Heart right ventricle (tissue), 16 donors: ENCODE measurements around the gene FAF1. TPM values are rescaled to one million over a fixed set of nuclear protein-coding genes. Genes with fewer than 3 reads are reported as not detected.

Source experiments
- ATAC-seq, 8 donors: fragments of 200-7000 bp; cut with Tn5 transposase; one replicate each; pipeline ENCODE4 v1.9.1; 2020; ENCODE audit warnings: mild to moderate bottlenecking in 8 of 8, moderate library complexity in 8 of 8, moderate number of reproducible peaks in 1 of 8
- DNase-seq, 2 donors: peaks; one replicate each; pipeline ENCODE4 v3.0.0-alpha.2; 2020
- H3K27ac ChIP-seq, 10 donors: fragments of 200-600 bp; sonication (generic) in 2 of 10; one replicate each; pipeline versions ENCODE4 v1.5.0 to v1.8.0; 2020 to 2022; ENCODE audit warnings: mild to moderate bottlenecking in 3 of 10
- H3K27me3 ChIP-seq, 7 donors: fragments of 200-600 bp; one replicate each; pipeline ENCODE4 v1.8.0; 2021 to 2022; ENCODE audit warnings: mild to moderate bottlenecking in 2 of 7
- H3K36me3 ChIP-seq, 9 donors: fragments of 200-600 bp; sonication (generic) in 1 of 9; one replicate each; pipeline versions ENCODE4 v1.5.0 to v1.8.0; 2020 to 2022; ENCODE audit warnings: mild to moderate bottlenecking in 2 of 9
- H3K4me1 ChIP-seq, 9 donors: fragments of 200-600 bp; sonication (generic) in 1 of 9; one replicate each; pipeline versions ENCODE4 v1.5.0 to v1.8.0; 2020 to 2022; ENCODE audit warnings: mild to moderate bottlenecking in 4 of 9
- H3K4me3 ChIP-seq, 10 donors: fragments of 200-600 bp; sonication (generic) in 2 of 10; one replicate each; pipeline versions ENCODE4 v1.5.0 to v1.8.0; 2020 to 2022; ENCODE audit warnings: mild to moderate bottlenecking in 7 of 10, moderate library complexity in 2 of 10
- H3K9me3 ChIP-seq, 11 donors: fragments of 200-600 bp in 10 of 11; sonication (generic) in 2 of 11; one replicate each; pipeline versions ENCODE4 v1.5.0 to v1.8.0; 2013 to 2022; ENCODE audit warnings: mild to moderate bottlenecking in 2 of 11, control low read depth in 1 of 11, moderate library complexity in 1 of 11
- WGBS, 2 donors: extraction: QIAGEN DNeasy Blood & Tissue Kit; methylation state at CpG; one replicate each; pipeline ENCODE4 v1.1.7; 2013; ENCODE audit warnings: inconsistent platforms in 1 of 2; 5-methylcytosine and 5-hydroxymethylcytosine counted together
- intact Hi-C, 10 donors: fragments of 100-400 bp; cut with DNase I; formaldehyde crosslinking; loops; one replicate each; pipeline versions ENCODE4 v1.11.1 to v1.14.2; 2022
- polyA plus RNA-seq, 2 donors: library from polyadenylated mRNA; stranded (reverse); fragments of 200-250 nt; gene quantifications; one replicate each; pipeline ENCODE4 v1.2.3, GENCODE V29; 2013
- total RNA-seq, 10 donors: library from RNA; stranded (reverse); fragmentation: NEBNext Ultra II Directional in 3 of 10; extraction: Animal tissue kit (Norgen Biotek cat#: 25700) in 3 of 10; gene quantifications; one replicate each; pipeline versions ENCODE4 v1.2.1 to v1.2.4, GENCODE V29; 2021 to 2023
- TF ChIP-seq, protein P1 (sequence below), 9 donors: fragments of 200-600 bp; sonication (generic) in 2 of 9; IDR thresholded peaks; one replicate each; pipeline versions ENCODE4 v1.5.0 to v1.8.0; 2021 to 2022; ENCODE audit warnings: antibody characterized with exemption in 9 of 9, mild to moderate bottlenecking in 5 of 9, moderate library complexity in 1 of 9
- donor health status: Arrhythmogenic right ventricular cardiomyopathy.
- donor health status: ischemic (EF 13 %, LVEDD 7.1; RV severe dilation, severe dysfunction).
- donor health status: healthy with polysubstance abuse.
- donor health status: DM: no; HTN: yes; CAD: no.
- donor health status: DM: no; HTN: no; CAD: no.
- donor health status: ischemic (EF 25% LVEDD 6.9; RV normal size, moderate dysfunction).
- donor health status: ischemic (EF 25% LVEDD 5.7; RV mildly dilated, moderate dysfunction).
- donor health status: healthy.
- donor health status: DM: yes; HTN: yes; CAD: no.
- donor health status: Ischemic cardiomyopathy.
- donor health status: ischemic (EF 35%, LVEDD 5.7; RV mildly dilated, moderate dysfunction).
- donor health status: nonischemic (EF 11% LVEDD 7.7; RV severe dilation, severe dysfunction).
- donor health status: DM: yes; HTN: yes; CAD: no.
- donor health status: PGD.
- donor health status: ischemic (EF 29% LVEDD 5.4; RV normal size, mild dysfunction).
- donor health status: nonischemic (EF 23%, LVEDD 6.1; RV moderate dilation, normal function).

Gene FAF1
- total and polyA plus RNA-seq, 12 donors, result 30.9 to 102 (median 88.9) TPM

DNA sequence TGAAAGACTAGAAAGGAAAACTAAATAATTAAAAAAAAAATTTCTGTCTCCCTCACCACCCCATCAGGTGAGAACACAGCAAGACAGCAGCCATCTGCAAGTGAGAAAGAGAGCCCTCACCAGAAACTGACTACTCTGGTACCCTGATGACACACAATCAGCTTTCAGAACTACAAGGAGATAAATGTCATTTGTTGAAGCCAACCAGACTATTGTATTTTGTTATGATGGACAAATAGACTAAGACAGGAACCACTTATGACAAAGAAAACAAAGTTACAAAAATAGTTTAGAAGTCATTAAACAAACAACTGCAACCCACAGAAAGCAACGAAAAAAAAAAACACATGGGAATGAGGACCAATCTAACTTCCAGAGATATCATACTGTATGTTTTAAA lies 98.3 kb downstream of the FAF1 start:
- ATAC-seq (no peak), DNase-seq (no peak)
- intact Hi-C loops, result no loop called here
- 50 to 59% methylated on average over 1 of the region's 1 CpG for WGBS, 2 donors
- Histone ChIP-seq H3K27ac (no peak overlapping the region), H3K4me3 (no peak overlapping the region), H3K36me3 (no peaks in the 10 kb centered on the region), H3K27me3 (no peaks in the 10 kb centered on the region), H3K4me1 (peaks cover 0 to 6% (median 0%) of the 10 kb centered on the region in 9 donors), H3K9me3 (peaks cover 0 to 54% (median 19%) of the 10 kb centered on the region in 11 donors)
- TF ChIP-seq, protein P1, sequence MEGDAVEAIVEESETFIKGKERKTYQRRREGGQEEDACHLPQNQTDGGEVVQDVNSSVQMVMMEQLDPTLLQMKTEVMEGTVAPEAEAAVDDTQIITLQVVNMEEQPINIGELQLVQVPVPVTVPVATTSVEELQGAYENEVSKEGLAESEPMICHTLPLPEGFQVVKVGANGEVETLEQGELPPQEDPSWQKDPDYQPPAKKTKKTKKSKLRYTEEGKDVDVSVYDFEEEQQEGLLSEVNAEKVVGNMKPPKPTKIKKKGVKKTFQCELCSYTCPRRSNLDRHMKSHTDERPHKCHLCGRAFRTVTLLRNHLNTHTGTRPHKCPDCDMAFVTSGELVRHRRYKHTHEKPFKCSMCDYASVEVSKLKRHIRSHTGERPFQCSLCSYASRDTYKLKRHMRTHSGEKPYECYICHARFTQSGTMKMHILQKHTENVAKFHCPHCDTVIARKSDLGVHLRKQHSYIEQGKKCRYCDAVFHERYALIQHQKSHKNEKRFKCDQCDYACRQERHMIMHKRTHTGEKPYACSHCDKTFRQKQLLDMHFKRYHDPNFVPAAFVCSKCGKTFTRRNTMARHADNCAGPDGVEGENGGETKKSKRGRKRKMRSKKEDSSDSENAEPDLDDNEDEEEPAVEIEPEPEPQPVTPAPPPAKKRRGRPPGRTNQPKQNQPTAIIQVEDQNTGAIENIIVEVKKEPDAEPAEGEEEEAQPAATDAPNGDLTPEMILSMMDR (IDR thresholded peaks at IDR 0.05), result no peak

DNA sequence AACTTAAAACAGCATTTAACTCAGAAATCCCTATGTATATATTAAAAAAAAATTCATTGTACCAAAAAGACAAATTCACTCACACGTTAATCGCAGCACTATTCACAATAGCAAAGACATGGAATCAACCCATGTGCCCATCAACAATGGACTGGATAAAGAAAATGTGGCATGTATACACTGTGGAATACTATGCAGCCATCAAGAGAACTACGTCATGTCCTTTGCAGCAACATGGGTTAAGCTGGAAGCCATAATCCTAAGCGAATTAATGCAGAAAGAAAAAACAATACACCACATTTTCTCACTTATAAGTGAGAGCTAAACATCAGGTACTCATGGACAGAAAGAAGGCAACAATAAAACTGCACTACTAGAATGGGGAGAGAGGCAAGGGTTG lies 99.4 kb downstream of the FAF1 start:
- Histone ChIP-seq H3K27ac (no peak overlapping the region), H3K36me3 (no peaks in the 10 kb centered on the region), H3K4me1 (peaks cover 0 to 6% (median 0%) of the 10 kb centered on the region in 9 donors), H3K27me3 (no peaks in the 10 kb centered on the region), H3K9me3 (peaks cover 0 to 43% (median 19%) of the 10 kb centered on the region in 11 donors), H3K4me3 (no peak overlapping the region)
- TF ChIP-seq, protein P1 (IDR thresholded peaks at IDR 0.05), result no peak
- 98% methylated on average over 4 of the region's 4 CpGs for WGBS, 2 donors
- DNase-seq (no peak), ATAC-seq (no peak)
- intact Hi-C loops, result no loop called here

DNA sequence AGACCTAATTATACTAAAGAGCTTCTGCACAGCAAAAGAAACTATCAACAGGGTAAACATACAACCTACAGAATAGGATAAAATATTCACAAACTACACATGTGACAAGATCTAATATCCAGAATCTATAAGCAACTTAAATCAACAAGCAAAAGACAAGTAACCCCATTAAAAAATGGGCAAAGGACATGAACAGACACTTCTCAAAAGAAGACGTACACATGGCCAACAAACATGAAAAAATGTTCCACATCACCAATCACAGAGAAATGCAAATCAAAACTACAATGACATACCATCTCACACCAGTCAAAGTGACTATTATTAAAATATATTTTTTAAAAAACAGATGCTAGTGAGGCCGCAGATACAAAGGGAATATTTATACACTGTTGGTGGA lies 99.8 kb downstream of the FAF1 start:
- Histone ChIP-seq H3K27me3 (no peaks in the 10 kb centered on the region), H3K4me1 (peaks cover 0 to 6% (median 0%) of the 10 kb centered on the region in 9 donors), H3K4me3 (no peak overlapping the region), H3K27ac (no peak overlapping the region), H3K9me3 (peaks cover 0 to 43% (median 19%) of the 10 kb centered on the region in 11 donors), H3K36me3 (no peaks in the 10 kb centered on the region)
- intact Hi-C loops, result no loop called here
- no peak for ATAC-seq
- DNase-seq, result no peak
- TF ChIP-seq, protein P1 (IDR thresholded peaks at IDR 0.05), result no peak
- 98 to 100% methylated on average over 2 of the region's 2 CpGs for WGBS, 2 donors

DNA sequence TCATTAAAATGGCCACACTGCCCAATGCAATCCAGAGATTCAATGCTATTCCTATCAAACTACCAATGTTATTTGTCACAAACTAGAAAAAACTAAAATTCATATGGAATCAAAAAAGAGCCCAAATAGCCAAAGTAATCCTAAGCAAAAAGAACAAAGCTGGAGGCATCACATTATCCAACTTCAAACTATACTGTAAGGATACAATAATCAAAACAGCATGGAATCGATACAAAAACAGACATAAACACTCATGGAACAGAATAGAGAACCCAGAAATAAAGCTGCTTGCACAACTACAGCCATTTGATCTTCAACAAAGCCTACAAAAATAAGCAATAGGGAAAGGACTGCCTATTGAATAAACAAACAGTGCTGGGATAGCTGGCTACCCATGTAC lies 100.4 kb downstream of the FAF1 start:
- no peak for ATAC-seq
- Histone ChIP-seq H3K9me3 (peaks cover 0 to 43% (median 19%) of the 10 kb centered on the region in 11 donors), H3K27ac (no peak overlapping the region), H3K4me1 (peaks cover 0 to 8% (median 0%) of the 10 kb centered on the region in 9 donors), H3K36me3 (no peaks in the 10 kb centered on the region), H3K4me3 (no peak overlapping the region), H3K27me3 (no peaks in the 10 kb centered on the region)
- TF ChIP-seq, protein P1 (IDR thresholded peaks at IDR 0.05), result no peak
- 100% methylated on average over 1 of the region's 1 CpG for WGBS, 2 donors
- no peak for DNase-seq
- intact Hi-C loops, result no loop called here
